AG09309 (cell line): Measurements from ENCODE around the gene MGAT5B.
"Not testable (repeated sequence)": the region's sequence is repeated elsewhere in the genome, so short reads cannot be mapped to it uniquely, and the experiment has no call there.

Source experiments
- DNase-seq: peaks from one replicate; pipeline ENCODE4 v3.0.0-alpha.2; 2010; ENCODE audit warnings: low read depth
- H3K4me3 ChIP-seq: 2 replicates; pipeline ENCODE4 v1.5.1; 2011; ENCODE audit warnings: mild to moderate bottlenecking, low read depth, low read length, moderate library complexity; ENCODE audit not compliant: control insufficient read depth
- CTCF ChIP-seq: IDR thresholded peaks from 2 replicates; pipeline ENCODE4 v1.5.1; 2011; ENCODE audit warnings: mild to moderate bottlenecking, low read depth, low read length, inconsistent platforms; ENCODE audit not compliant: insufficient read depth, control insufficient read depth; ENCODE audit errors: missing control alignments

MGAT5B gene

GRCh38 chr17:76966016-76966415, 97.8 kb downstream of the MGAT5B start:
- no peak overlapping the region for H3K4me3 ChIP-seq
- TF ChIP-seq CTCF: no peak
- DNase-seq: no peak

GRCh38 chr17:76966486-76967181, 98.4 kb downstream of the MGAT5B start:
- no peak overlapping the region for H3K4me3 ChIP-seq
- TF ChIP-seq CTCF: no peak
- DNase-seq: no peak

GRCh38 chr17:76967762-76968161, 99.6 kb downstream of the MGAT5B start:
- H3K4me3 ChIP-seq: no peak overlapping the region
- no peak for DNase-seq
- no peak for TF ChIP-seq CTCF

GRCh38 chr17:76968707-76969597, 100.7 kb downstream of the MGAT5B start:
- no peak for DNase-seq
- no peak for TF ChIP-seq CTCF

GRCh38 chr17:76969598-76970172, 101.5 kb downstream of the MGAT5B start:
- TF ChIP-seq CTCF: no peak
- no peak overlapping the region for H3K4me3 ChIP-seq
- no peak for DNase-seq

More at GRCh38 chr17:76968707-76969597, 100.7 kb downstream of the MGAT5B start:
- no peak overlapping the region for H3K4me3 ChIP-seq

- H3K4me3 ChIP-seq, DNase-seq: not testable (repeated sequence)
These were observed 102.0 kb downstream of the MGAT5B start for GRCh38 chr17:76970228-76970627.
